Panc1 (cell line): ENCODE results near the gene AHRR. TPM values are rescaled to one million over a fixed set of nuclear protein-coding genes. Genes with fewer than 3 reads are reported as not detected.

Experiments used
- ATAC-seq: fragments of 200-7000 bp; cut with Tn5 transposase; 2 replicates; pipeline ENCODE4 v1.9.1; 2020; ENCODE audit warnings: mild to moderate bottlenecking, moderate library complexity
- BruUV-seq: library from RNA; stranded (reverse); fragments of 400-500 nt; replicated peaks from 2 replicates; lab custom pipeline; 2021; lab: Mats Ljungman, UMichigan
- CTCF ChIA-PET: fragments of 300-600 bp; sonication (Branson Sonifier 250); formaldehyde crosslinking; loops from one replicate; lab custom pipeline; 2022; ENCODE audit warnings: antibody characterized with exemption; lab: Charles Lee
- POLR2A ChIA-PET: fragments of 300-600 bp; sonication (Branson Sonifier 250); formaldehyde crosslinking; loops from one replicate; lab custom pipeline; 2022; ENCODE audit warnings: antibody characterized with exemption; lab: Charles Lee
- DNase-seq: peaks from one replicate; pipeline ENCODE4 v3.0.0-alpha.2; 2010; ENCODE audit warnings: low read depth, low spot score
- H3K27ac ChIP-seq: 2 replicates; pipeline ENCODE4 v1.5.1; 2011; ENCODE audit warnings: mild to moderate bottlenecking, low read length, inconsistent platforms
- H3K27me3 ChIP-seq: fragments of 200-500 bp; sonication (Bioruptor generic); 2 replicates; pipeline ENCODE4 v1.6.0; 2014; ENCODE audit warnings: low read length, inconsistent platforms; ENCODE audit not compliant: control insufficient read depth, insufficient read depth
- H3K36me3 ChIP-seq: fragments of 200-500 bp; sonication (Bioruptor generic); 2 replicates; pipeline ENCODE4 v1.5.1; 2014; ENCODE audit warnings: inconsistent platforms, mild to moderate bottlenecking, low read length, moderate library complexity; ENCODE audit not compliant: control insufficient read depth, insufficient read depth
- H3K4me1 ChIP-seq: 2 replicates; pipeline ENCODE4 v1.5.1; 2011; ENCODE audit warnings: inconsistent platforms, mild to moderate bottlenecking, low read length, moderate library complexity; ENCODE audit not compliant: control insufficient read depth, insufficient read depth
- H3K4me3 ChIP-seq, 2 experiments: 2 replicates each; pipeline ENCODE4 v1.5.1; 2011 to 2012; ENCODE audit warnings: low read depth in 2 of 2, low read length in 2 of 2, mild to moderate bottlenecking in 2 of 2, inconsistent platforms in 1 of 2, moderate library complexity in 1 of 2
- H3K9me3 ChIP-seq: fragments of 200-500 bp; sonication (Bioruptor generic); 2 replicates; pipeline ENCODE4 v1.5.1; 2014; ENCODE audit warnings: low read depth, mild to moderate bottlenecking, inconsistent platforms, low read length, moderate library complexity; ENCODE audit not compliant: control insufficient read depth, insufficient read depth
- POLR2AphosphoS5 ChIP-seq: IDR thresholded peaks from 2 replicates; pipeline ENCODE4 v1.6.1; 2012; ENCODE audit warnings: mild to moderate bottlenecking, low read depth, low read length, moderate library complexity
- REST ChIP-seq, 2 experiments: IDR thresholded peaks; 2 replicates each; pipeline ENCODE4 v1.6.1; 2011 to 2012; ENCODE audit warnings: low read depth in 2 of 2, control low read depth in 1 of 2, low read length in 1 of 2, mild to moderate bottlenecking in 1 of 2, moderate library complexity in 1 of 2; ENCODE audit not compliant: insufficient read depth in 1 of 2
- SIN3A ChIP-seq: IDR thresholded peaks from 2 replicates; pipeline ENCODE4 v1.6.1; 2012; ENCODE audit warnings: low read depth, mild to moderate bottlenecking, low read length, moderate library complexity, borderline replicate concordance; ENCODE audit not compliant: insufficient read depth
- TCF7L2 ChIP-seq: IDR thresholded peaks from 2 replicates; pipeline ENCODE4 v1.6.1; 2011; ENCODE audit warnings: mild to moderate bottlenecking, low read depth, low read length, inconsistent platforms
- in situ Hi-C: cut with HindIII; loops from 2 replicates; pipeline ENCODE4 v1.10.0; 2016; ENCODE audit warnings: low sequenced_read_pairs, low pct_unique_long_range_greater_than_20kb
- intact Hi-C: fragments of 100-400 bp; cut with micrococcal nuclease; formaldehyde crosslinking; loops from one replicate; pipeline ENCODE4 v1.10.0; 2022; ENCODE audit not compliant: unreplicated experiment
- total RNA-seq: library from RNA; stranded (reverse); gene quantifications from one replicate; pipeline ENCODE4 v1.2.1, GENCODE V29; 2021; ENCODE audit not compliant: unreplicated experiment
- TF ChIP-seq, protein P1 (sequence below): fragments of 450-650 bp; IDR thresholded peaks from 2 replicates; pipeline ENCODE4 v1.5.1; 2017; ENCODE audit warnings: mild to moderate bottlenecking

Gene AHRR
- total RNA-seq, 1 experiment from 2014 or later, result 23.6 TPM

DNA sequence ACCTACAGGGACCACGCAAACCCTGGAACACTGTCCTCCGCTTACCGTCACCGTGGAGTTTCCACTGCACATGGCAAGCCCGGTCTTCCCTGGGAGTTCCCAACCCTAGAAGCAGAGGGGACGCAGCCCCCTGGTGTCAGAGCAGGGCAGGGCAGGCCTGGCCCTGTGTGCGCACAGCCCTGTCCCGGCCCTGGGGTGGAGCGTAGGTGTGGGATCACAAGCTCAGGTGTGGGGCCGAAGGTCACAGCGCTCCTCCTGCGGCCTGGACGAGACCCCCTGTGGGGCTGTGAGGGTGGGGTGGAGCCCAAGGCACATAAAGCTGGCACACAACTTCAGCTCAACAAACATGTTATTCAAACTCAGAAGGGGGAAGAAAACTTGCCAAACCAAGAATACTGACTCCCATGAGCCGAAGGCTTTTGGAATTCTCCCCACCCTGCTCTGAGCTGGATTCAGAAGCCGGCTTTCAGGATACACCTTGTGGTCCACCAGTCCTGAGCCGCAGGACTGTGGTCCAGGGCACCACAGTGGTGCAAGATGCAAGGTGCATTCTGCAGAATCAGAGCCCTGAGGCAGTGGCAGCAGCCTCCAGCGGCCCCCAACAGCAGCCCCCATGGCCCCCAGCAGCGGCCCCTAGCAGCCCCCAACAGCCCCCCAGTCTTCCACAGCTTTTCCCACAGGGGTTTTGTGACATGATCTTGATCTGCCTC, 109.6 kb downstream of the AHRR start:
- no peaks in the 10 kb centered on the region for H3K9me3 ChIP-seq
- intact Hi-C loops, result loop anchor here (5.0 kb wide), 1 partner anchor 114 kb away; no protein-coding TSS in a partner anchor
- ChIA-PET CTCF (interaction anchor here (1.1 kb wide), 1 partner anchor 114 kb away, joined by 12 read pairs; no protein-coding TSS in a partner anchor), POLR2A (interaction anchor here (0.6 kb wide), 1 partner anchor 83 kb away, joined by 11 read pairs; no protein-coding TSS in a partner anchor)
- ATAC-seq, result peak; percentile 92
- in situ Hi-C loops, result no loop called here
- no peaks in the 10 kb centered on the region for H3K4me1 ChIP-seq
- no peak overlapping the region for H3K4me3 ChIP-seq
- H3K27ac ChIP-seq, result no peak overlapping the region
- no TSS peak for BruUV-seq
- TF ChIP-seq, protein P1, sequence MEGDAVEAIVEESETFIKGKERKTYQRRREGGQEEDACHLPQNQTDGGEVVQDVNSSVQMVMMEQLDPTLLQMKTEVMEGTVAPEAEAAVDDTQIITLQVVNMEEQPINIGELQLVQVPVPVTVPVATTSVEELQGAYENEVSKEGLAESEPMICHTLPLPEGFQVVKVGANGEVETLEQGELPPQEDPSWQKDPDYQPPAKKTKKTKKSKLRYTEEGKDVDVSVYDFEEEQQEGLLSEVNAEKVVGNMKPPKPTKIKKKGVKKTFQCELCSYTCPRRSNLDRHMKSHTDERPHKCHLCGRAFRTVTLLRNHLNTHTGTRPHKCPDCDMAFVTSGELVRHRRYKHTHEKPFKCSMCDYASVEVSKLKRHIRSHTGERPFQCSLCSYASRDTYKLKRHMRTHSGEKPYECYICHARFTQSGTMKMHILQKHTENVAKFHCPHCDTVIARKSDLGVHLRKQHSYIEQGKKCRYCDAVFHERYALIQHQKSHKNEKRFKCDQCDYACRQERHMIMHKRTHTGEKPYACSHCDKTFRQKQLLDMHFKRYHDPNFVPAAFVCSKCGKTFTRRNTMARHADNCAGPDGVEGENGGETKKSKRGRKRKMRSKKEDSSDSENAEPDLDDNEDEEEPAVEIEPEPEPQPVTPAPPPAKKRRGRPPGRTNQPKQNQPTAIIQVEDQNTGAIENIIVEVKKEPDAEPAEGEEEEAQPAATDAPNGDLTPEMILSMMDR, result peak; percentile 85
- no peak for TF ChIP-seq SIN3A
- H3K27me3 ChIP-seq, result no peaks in the 10 kb centered on the region
- no peak for DNase-seq
- H3K36me3 ChIP-seq, result no peaks in the 10 kb centered on the region

- Histone ChIP-seq H3K27me3 (no peaks in the 10 kb centered on the region), H3K36me3 (no peaks in the 10 kb centered on the region), H3K9me3 (no peaks in the 10 kb centered on the region), H3K27ac (no peak overlapping the region), H3K4me1 (no peaks in the 10 kb centered on the region), H3K4me3 (no peak overlapping the region)
- no TSS peak for BruUV-seq
- DNase-seq (no peak), ATAC-seq (no peak)
- TF ChIP-seq, protein P1, result no peak
- TF ChIP-seq SIN3A (no peak), REST (IDR thresholded peaks at IDR 0.05; ENCODE audit: insufficient read depth in 1 of 2, low read depth in 2 of 2, low read length in 1 of 2) (no peak), POLR2AphosphoS5 (no peak), TCF7L2 (no peak)
- intact Hi-C loops, result loop anchor here (5.0 kb wide), 1 partner anchor 114 kb away; no protein-coding TSS in a partner anchor
- CTCF ChIA-PET, result interaction anchor here (1.1 to 1.3 kb wide), 2 partner anchors 115 kb away, joined by 3 to 12 read pairs; no protein-coding TSS in a partner anchor
- in situ Hi-C loops, result no loop called here
- POLR2A ChIA-PET, result no interaction called here
Measured at GRCh38 chr5:431711-432050, 110.2 kb downstream of the AHRR start.
